Amygdala (tissue), 56 donors: ENCODE results near the gene USF1.

ENCODE experiments used
- DNase-seq, 56 donors: peaks; one replicate each; lab custom pipeline; 2025; lab: John Stamatoyannopoulos, UW

USF1 gene

GRCh38 chr1:161045736-161046604 lies at the start of gene USF1:
Gene USF1 (minus strand): TSS chr1:161045977. CDS start chr1:161043275, 2,702 bp downstream.
- DNase-seq, result peak; percentile 60 to 96 (median 86)

DNA sequence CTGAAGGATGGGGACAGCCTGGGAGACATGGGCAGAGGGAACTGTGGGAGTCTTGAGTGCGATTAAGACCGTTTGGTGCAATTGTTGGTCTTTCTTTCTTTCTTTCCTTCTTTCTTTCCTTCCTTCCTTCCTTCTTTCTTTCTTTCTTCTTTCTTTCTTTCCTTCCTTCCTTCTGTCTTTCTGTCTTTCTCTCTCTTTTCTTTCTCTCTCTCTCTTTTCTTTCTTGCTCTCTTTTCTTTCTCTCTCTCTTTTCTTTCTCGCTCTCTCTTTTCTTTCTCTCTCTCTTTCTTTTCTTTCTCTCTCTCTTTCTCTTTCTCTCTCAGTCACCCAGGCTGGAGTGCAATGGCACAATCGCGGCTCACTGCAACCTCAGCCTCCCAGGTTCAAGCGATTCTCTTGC lies 49.5 kb upstream of the USF1 start:
- DNase-seq, result no peak

GRCh38 chr1:161094481-161094880 lies 48.7 kb upstream of the USF1 start:
- DNase-seq, result no peak

DNA sequence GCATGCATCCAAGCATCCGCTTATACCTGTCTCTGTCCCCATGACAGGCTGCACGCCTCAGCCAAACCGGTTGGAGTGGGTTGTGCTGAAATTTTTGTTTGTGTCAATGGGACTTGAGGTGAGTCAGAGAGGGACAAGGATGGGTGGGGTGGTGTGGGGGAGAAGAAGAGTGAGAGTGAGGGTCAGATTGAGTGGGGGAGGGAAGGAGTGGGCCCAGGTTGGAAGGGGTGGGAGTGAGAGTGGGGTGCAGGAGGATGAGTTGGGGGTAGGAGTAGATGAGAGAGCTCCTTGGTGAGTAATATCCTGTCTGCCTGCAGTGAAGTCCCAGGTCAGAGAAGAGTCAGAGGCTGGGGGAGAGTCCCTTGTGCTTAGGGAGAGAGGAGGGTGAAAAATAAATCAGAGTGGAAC lies 46.8 kb upstream of the USF1 start:
- no peak for DNase-seq

DNA sequence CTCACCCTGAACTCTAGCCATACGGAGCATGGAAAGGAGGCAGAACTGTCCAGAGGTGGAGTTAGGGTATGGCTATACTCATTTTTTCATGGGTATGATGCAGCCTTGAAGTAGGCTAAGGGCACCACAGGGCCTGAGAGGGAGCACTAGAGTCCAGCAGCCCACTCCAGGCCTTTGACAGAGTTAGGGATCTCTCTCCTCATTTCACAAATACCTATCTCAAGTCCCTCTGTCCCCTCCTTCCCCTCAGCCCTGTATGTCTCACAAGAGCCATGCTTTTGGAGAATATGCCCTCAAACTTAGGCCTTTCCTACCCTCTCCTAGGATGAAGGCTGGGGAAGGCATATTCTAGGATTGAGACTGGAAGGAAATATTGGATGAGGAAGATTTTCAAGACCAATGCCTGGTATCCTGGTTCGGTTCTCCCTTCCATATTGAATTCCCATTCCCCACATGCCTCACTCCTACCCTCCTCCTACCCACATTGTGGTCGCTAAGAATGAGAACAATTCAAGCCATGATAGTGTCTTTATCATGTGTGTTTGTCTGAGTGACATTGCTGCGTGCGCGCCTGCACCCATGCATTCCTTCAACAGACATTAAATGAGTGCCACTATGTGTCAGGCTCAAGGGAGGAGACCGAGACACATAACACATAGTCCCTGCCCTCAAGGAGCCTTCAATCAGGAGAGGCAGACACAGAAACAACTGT lies 46.2 kb upstream of the USF1 start:
- no peak for DNase-seq

GRCh38 chr1:161091093-161091492 lies 45.3 kb upstream of the USF1 start:
- no peak for DNase-seq

- DNase-seq, result no peak
Observed at GRCh38 chr1:161090617-161091016, 44.8 kb upstream of the USF1 start.

GRCh38 chr1:161089938-161090337 lies 44.2 kb upstream of the USF1 start:
- no peak for DNase-seq

GRCh38 chr1:161089251-161089924 lies 43.6 kb upstream of the USF1 start, which contains the start of gene NECTIN4:
Gene NECTIN4 (minus strand): TSS chr1:161089558. CDS start chr1:161089296, 262 bp downstream.
- no peak for DNase-seq

DNA sequence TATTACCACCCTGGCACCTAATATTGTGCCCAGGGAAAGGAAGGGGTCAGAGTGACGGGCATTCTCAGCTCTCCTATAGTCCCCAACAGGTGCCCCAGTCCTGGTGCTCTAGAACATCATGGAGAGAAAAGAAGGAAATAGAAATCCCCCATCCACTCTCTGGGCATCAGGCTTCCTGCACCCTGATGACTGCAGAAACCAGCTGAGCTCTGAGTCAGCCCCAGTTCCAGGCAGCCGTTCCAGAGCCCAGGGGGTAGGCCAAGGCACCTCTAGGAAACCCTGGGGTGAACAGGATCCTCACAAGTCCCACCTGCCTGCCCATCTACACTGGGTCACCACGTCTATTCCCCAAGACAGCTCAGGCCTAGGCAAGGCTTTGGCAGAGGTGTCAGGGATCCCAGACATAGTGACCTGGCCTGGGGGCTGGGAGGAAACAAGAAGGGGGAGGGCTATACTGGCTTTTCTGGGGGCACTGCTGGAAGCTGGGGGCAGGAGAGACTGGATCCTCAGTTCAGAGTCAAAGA lies 42.9 kb upstream of the USF1 start:
- no peak for DNase-seq

GRCh38 chr1:161086457-161086856 lies 40.7 kb upstream of the USF1 start:
- no peak for DNase-seq

DNA sequence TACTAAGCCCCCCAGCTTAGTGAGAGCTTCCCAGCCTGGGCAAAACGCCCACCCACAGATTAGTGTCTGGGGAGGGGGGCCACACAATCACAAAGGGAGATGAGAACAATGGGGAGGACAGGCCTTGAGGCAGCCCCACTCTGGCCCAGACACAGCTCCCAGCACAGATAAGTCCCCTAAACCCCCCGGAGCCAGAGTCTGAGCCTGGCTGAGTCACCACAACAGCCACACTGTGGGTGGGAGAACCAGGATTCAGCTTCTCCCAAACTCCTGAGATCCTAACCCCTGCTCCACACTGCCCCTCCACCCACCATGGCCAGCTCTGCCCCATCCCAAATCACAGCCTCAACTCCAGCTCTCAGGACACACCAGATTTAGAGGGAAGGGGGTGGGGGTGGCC lies 39.4 kb upstream of the USF1 start:
- no peak for DNase-seq

DNA sequence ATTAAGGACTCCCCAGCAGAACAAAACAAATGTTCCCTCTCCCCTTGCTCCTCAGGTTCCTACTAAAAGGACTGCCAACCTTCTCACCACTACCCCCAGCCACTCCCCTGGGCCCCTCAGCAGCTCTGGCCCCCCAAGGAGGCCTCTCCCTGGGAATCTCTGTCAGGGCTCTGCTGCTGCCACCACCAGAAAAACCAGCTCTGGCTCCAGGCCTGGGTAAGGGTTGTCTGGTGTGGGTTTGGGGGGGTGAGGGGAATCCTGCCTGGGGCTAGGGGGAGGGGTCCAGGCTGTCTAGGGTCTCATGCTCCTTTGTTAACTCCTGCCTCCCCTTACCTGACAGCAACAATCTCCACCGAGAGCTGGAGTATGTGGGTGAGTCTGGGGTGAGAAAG lies 38.8 kb upstream of the USF1 start:
- no peak for DNase-seq

- DNase-seq, result no peak
Observed at GRCh38 chr1:161083748-161084596, 38.2 kb upstream of the USF1 start.

- DNase-seq, result no peak
Observed at GRCh38 chr1:161082996-161083747, 37.4 kb upstream of the USF1 start.

- no peak for DNase-seq
Observed at GRCh38 chr1:161082483-161082882, 36.7 kb upstream of the USF1 start.

DNA sequence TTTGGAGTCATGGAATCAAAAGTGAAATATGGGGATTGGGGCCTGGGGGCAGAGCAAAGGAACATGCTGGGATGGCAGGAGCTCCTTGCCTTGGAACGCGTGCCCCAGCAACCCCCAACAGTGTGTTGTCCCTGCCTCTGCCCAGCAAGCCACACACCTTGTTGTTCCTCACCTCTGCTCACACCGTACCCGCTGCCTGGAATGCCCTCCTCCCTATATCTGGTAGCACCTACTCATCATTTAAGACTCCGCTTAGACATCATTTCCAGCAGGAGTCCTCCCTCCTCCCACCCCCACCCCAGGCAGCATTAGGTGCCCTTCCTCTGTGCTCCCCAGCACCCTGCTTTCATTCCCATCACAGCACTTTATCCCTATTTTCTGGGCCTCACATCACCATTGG lies 35.7 kb upstream of the USF1 start:
- DNase-seq, result no peak

DNA sequence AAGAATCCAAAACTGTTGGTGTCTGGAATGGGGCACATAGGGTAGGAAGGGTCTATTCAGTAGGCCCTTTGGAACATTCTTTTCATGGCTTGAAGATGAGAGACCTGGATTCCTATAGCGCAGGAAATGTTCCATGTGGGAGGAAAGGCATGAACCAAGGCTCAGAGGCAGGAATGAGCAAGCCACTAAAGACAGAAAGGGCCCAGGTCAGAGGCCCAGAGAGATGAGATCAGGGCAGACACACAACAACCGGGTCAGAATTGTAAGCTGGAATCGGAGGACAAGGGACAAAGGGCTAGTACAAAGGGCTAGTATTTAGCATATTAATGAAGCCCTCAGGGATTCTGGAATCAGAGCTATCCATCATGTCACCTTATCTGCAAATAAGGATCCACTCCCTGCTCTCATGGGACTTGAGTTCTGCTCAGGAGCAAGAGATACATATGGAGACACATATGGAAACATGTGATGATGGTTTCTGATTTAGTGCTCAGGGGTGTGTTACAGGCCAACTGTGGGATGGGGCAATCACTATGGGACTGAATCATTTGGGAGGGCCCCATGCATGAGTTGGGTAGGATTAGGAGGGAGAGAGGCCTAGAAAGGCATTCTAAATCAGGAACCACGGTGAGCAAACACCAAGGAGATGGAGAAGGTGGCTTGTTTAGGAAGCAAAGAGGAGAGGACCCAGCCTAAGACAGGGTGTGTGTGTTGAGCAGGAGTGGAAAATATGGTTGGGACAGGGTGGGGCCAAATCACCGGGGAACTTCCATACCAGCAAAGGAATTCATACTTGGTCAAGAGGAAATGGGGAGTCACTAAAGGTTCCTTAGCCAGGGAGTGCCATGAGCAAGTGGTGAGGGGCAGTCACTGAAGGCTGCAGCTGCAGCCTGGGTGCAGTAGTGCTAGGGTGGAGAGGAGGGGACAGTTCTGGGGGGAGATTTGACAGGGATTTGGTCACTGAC lies 34.9 kb upstream of the USF1 start:
- DNase-seq, result no peak
